ENCODE results near the gene ZNF33B. TPM values are rescaled to one million over a fixed set of nuclear protein-coding genes. Genes with fewer than 3 reads are reported as not detected.

Gene ZNF33B
- total RNA-seq, 1 experiment from 2014 or later, result 21.1 TPM

DNA sequence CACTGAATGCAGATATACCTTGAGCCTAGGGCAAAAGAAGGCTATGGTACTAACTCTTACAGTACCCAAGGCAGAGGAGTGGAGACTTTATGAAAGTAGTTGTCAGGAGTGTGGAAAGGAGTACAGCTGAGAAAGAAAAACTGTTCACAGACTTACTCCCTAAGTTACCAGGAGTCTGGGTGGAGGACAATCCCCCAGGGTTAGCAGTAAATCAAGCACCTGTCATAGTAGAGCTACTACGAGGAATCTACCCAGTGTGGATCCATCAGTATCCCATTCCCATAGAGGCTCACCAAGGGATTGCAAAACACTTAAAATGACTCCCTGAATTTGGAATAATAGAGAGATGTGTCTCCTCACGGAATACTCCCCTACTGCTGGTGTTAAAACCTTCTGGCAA is 10.1 kb upstream of the ZNF33B start:
- Histone ChIP-seq H3K9me2 (ENCODE audit: insufficient read depth) (no peaks in the 10 kb centered on the region), H3K79me2 (ENCODE audit: insufficient read depth, low read length) (no peaks in the 10 kb centered on the region), H3K9ac (ENCODE audit: low read length) (no peak overlapping the region), H3K4me2 (ENCODE audit: low read length) (no peak overlapping the region), H3K27me3 (ENCODE audit: insufficient read depth, low read length) (no peaks in the 10 kb centered on the region), H3K9me3 (ENCODE audit: control insufficient read depth in 1 of 2, insufficient read depth in 1 of 2, low read depth in 1 of 2, low read length in 2 of 2) (no peaks in the 10 kb centered on the region), H3K4me1 (ENCODE audit: control insufficient read depth in 1 of 2, insufficient read depth in 2 of 2, low read length in 2 of 2) (peaks cover 7 to 8% of the 10 kb centered on the region in 2 experiments; a peak in 3 of 4 replicates), H4K20me1 (ENCODE audit: insufficient read depth) (no peaks in the 10 kb centered on the region), H3K4me3 (replicated peaks in 1 of 2; ENCODE audit: low read depth in 1 of 2, low read length in 2 of 2) (no peak overlapping the region), H3K36me3 (ENCODE audit: control insufficient read depth in 1 of 2, insufficient read depth in 2 of 2, low read length in 2 of 2) (no peaks in the 10 kb centered on the region), H3K27ac (ENCODE audit: low read depth, low read length) (no peak overlapping the region), H2AFZ (ENCODE audit: low read depth, low read length, poor library complexity, severe bottlenecking) (no peak overlapping the region)
- ChIA-PET POLR2A (no interaction called here), CTCF (no interaction called here), RAD21 (ENCODE audit: low non-redundant PET in 1 of 2, low total read pairs in 2 of 2, uncharacterized antibody in 2 of 2, unreplicated experiment in 2 of 2) (no interaction called here)
- DNase-seq (ENCODE audit: low read depth, low spot score) (no peak), ATAC-seq (no peak)
- no TSS peak for BruUV-seq (replicated peaks)
- no peak for TF ChIP-seq TCF7L2 (IDR thresholded peaks at IDR 0.05; ENCODE audit: borderline replicate concordance, extremely low read depth, insufficient read depth, insufficient read length)
- no peak for TF ChIP-seq POLR2A (IDR thresholded peaks at IDR 0.05; ENCODE audit: borderline replicate concordance, extremely low read depth, insufficient read depth, insufficient read length)
- TF ChIP-seq JUND (IDR thresholded peaks at IDR 0.05), result no peak
- TF ChIP-seq ZNF274 (IDR thresholded peaks at IDR 0.05; ENCODE audit: low read depth, low read length), result no peak
- TF ChIP-seq SP1 (IDR thresholded peaks at IDR 0.05; ENCODE audit: low read depth), result no peak
- no peak for TF ChIP-seq CEBPB (IDR thresholded peaks at IDR 0.05; ENCODE audit: low read depth)
- no peak for TF ChIP-seq CBX3 (IDR thresholded peaks at IDR 0.05; ENCODE audit: low read depth)
- TF ChIP-seq REST (IDR thresholded peaks at IDR 0.05; ENCODE audit: low read depth), result no peak
- no peak for TF ChIP-seq ZBTB33 (IDR thresholded peaks at IDR 0.05; ENCODE audit: extremely low read depth, insufficient replicate concordance, low read length)
- intact Hi-C loops (cut with micrococcal nuclease), result no loop called here

Data from HCT116 (cell line).